Activated T-cell treated with anti-CD3 and anti-CD28 coated beads for 24 hours (primary cell): ENCODE results near the gene GALNT13.

Source experiments
- DNase-seq: peaks from one replicate; pipeline ENCODE4 v3.0.0-alpha.2; 2020; ENCODE audit warnings: low read depth

The GALNT13 gene

DNA sequence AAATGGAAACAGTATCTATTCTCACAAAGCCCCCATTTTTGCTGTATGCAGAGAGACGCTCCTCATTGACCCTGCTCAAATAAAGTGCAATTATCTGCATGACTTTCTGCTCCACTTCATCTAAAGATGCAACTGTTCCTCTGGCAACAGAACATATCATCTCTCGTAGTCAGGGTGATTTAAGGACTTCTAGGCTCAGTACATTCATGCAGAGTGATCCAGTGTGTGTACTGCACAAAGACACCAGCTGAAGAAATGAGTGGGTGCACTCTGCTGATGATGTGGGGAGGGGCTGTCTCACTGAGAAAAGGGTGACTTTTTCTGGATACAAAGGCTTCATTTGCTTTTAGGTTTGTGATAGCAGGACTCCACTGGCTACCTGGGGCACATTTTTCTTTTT, 355.2 kb downstream of the GALNT13 start:
- no peak for DNase-seq

DNA sequence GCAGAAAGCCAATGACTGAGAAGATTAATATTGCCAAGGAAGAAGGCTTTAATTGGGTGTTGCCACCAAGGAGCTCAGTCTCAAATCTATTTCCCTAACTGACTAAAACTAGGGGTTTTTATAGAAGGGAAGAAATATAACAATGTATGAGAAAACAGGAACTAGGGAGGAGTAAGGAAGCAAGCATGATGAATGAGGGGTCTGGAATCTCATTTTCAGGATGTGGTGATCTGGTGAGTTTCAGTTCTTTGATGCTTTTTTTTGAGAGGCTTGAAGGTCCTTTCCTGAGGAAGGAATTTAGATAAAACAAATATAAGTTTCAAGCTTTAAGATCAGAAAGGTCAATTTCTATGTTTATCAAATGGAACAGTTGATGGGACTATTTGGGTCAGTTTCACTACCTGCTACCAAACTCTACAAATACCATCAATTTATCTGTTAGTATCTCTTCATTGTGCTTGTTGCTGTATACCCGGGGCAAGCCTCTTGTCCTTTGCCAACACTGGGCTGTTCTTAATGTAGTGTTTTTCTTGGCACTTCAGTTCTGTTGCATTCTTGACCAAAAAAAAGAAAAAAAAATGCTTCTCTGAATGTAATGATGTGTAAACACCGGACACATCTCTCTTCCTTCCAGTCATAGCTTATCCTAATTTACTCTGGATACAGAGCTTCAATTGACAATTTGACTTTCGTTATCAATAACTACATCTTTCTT, 357.0 kb downstream of the GALNT13 start:
- no peak for DNase-seq

DNA sequence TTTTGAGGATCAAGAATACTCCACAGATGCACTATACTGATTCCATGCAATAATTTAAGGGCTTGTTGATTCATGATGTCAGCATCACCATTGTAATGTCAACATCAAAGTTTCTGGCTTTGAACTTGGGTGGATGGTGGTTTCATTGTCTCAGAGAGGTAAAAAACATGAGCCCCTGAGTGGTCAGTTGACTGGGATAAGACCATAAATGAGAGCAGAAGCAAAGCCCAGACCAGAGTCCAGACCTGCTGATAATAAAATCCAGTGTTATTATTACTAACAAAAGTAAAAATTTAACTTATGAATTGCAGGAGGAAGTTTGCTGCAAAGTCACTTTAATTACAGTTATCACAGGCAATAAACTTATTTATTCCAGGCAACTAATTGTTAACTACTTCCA, 358.2 kb downstream of the GALNT13 start:
- no peak for DNase-seq

GRCh38 chr2:154231021-154231420, 359.3 kb downstream of the GALNT13 start:
- no peak for DNase-seq

- DNase-seq: no peak
These were observed 361.5 kb downstream of the GALNT13 start for GRCh38 chr2:154233231-154233630.

DNA sequence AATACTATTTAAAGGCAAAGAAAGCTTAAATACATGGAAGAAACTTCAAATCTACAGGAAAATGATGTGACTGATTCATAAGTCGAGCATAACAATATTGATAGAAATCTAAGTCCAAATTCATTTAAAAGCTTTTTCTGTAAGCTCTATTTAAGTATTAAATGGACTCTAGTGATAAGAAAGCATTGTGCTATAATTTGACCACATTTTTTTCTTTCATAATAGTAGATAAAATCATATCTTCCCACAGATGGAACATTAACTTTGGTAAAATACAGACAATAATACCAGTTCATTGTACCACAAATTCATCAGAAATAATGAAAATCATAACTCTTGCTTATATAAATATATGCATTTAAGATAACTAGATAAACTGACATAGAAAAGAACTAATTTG, 366.5 kb downstream of the GALNT13 start:
- no peak for DNase-seq

DNA sequence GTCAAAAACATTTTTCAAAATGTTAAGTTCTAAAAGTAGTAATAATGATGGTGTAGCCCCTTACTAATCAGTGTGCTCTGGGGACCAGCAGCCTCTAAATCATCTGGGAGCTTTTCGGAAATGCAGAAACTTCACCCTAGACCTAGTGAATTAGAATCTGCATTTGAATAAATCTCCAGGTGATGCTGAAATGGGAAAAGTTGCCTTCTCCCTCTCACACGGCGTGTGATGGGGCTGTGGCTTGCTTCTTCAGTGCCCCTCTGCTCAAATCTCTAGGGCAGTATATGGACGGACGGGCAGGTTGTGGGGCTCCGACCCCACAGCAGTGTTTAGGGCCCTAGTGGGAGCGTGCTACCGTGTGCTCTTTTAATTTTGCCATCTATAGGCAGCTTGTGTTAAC, 368.6 kb downstream of the GALNT13 start:
- no peak for DNase-seq

DNA sequence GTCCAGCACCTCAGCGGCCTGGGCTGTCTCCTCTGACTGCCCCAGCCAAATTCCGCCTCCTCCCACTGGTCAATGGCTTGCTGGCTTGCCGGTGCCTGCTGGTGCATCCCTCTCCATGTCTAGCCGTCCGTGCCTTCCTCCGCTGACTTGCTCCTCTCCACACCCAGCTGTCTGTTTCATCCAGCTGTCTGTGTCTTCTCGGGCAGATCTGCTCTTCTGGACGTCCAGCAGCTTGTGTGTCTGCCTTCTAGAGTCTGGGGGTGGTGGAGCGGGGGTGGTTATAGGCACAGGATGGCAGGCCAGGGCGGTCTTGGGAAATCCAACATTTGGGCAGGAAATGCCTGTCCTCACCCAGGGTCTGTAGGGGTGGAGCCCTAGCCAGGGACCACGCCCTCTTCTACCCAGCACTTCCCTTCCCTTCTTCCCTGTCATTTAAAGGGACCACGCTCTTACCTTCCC, 369.2 kb downstream of the GALNT13 start:
- no peak for DNase-seq

GRCh38 chr2:154242687-154243086, 371.0 kb downstream of the GALNT13 start:
- no peak for DNase-seq

- no peak for DNase-seq
These were observed 372.0 kb downstream of the GALNT13 start for GRCh38 chr2:154243685-154244084.

DNA sequence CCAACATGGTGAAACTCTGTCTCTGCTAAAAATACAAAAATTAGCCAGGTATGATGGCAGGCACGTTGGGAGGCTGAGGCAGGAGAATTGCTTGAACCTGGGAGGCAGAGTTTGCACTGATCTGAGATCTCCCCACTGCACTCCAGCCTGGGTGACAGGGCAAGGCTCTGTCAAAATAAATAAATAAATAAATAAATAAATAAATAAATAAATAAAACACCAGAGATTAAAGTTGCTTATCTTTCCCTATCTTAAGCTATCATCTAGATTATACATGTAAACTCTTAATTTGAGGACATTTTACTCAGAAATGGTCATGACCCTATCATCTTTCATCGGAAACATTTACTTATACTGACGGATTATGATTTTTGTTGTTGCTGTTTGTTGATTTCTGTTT, 373.2 kb downstream of the GALNT13 start:
- DNase-seq: no peak

GRCh38 chr2:154247503-154247902, 375.8 kb downstream of the GALNT13 start:
- no peak for DNase-seq

GRCh38 chr2:154256136-154256535, 384.4 kb downstream of the GALNT13 start:
- DNase-seq: no peak

DNA sequence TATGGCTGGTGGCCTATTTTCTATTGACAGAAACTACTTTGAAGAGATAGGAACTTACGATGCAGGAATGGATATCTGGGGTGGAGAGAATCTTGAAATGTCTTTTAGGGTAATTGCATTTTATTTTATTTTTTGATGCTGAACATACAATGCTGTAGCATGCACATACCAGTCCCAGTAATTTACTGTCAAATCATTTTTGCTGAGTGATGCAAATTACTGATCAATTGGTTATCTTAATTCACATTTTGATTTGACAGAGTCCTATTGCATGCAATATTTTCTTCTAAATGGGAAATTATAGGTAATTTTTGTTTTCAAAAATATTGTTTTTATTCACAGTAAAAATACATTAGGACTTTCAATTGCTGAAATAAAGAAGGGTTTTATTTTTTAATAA, 387.3 kb downstream of the GALNT13 start:
- no peak for DNase-seq

GRCh38 chr2:154261473-154262027, 389.8 kb downstream of the GALNT13 start:
- no peak for DNase-seq

DNA sequence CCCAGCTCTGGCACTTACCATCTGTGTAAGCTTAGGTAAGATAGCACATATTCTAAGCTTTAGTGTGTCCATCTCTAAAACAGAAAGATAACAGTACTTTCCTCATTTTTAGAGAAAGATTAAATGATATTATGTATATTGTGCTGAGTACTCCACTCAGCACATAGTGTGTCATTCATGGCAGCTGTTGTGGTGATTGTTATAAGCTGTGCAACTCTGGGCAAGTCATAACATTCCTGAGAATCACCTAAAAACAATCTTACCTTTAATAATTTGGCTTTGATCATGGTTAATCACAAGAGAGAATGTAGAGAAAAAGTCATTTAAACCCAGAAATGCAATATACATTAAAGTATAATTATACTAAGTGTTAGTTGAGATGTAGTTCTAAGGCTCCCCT, 391.5 kb downstream of the GALNT13 start:
- DNase-seq: no peak

- DNase-seq: no peak
These were observed 392.3 kb downstream of the GALNT13 start for GRCh38 chr2:154264024-154264423.

- DNase-seq: no peak
These were observed 396.3 kb downstream of the GALNT13 start for GRCh38 chr2:154267983-154268382.

DNA sequence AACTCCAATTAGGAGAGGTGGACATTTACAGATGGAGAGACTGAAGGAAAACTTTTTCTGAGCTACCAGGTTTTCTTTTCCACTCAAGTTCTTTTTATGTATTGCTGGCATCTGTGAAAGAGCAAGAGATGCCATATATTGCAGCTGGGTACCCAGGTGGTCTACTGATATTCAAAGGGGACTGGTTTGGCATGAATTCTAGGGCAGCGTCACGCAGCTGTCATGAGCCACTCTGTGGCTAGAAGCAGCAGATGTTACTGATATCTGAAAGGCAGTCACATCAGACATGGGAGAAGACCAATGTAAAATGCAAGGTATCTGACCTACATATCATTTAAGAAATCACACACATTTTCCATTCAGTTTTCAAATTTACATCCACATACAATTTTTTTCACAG, 408.8 kb downstream of the GALNT13 start:
- no peak for DNase-seq

GRCh38 chr2:154289870-154290269, 418.1 kb downstream of the GALNT13 start:
- DNase-seq: no peak

DNA sequence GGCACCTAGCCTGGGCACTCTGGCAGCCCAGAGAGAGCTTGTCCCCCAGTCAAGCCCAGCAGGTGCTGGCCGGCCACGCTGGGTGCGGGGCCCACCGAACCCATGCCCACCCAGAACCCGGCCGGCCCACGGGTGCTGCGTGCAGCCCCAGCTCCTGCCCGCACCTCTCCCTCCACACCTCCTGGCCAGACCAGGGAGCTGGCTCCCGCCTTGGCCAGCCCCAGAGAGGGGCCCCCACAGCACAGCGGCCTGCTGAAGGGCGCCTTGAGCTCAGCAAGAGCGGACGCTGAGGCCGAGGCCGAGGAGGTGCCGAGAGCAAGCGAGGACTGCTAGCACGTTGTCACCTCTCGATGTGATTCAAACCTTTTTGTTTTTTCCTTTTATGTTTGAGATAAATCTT, 419.8 kb downstream of the GALNT13 start:
- DNase-seq: no peak

DNA sequence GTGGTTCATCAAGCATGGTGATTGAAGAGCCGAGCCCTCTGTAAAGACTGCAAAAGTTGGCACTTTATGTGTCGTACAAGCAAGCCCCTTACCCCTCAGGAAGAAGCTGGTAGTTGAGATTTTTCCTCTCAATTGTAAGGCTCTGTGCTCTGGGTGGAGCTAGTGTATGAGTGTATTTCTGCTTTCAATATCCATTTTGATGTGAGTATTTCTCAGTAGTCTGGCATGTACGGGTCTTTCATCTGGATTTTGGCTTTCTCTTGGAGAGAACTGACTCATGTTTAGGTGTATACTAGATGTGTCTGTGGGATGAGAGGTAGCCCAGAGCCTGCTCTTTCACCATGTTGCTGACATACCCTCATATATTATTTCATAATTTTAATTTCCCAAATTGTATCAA, 420.2 kb downstream of the GALNT13 start:
- no peak for DNase-seq

- DNase-seq: no peak
These were observed 422.1 kb downstream of the GALNT13 start for GRCh38 chr2:154293864-154294263.
